NT2/D1 (cell line): ENCODE data around the gene PAK6.

Experiments
- SUZ12 ChIP-seq: IDR thresholded peaks from 2 replicates; pipeline ENCODE4 v1.6.1; 2011; ENCODE audit not compliant: insufficient read length, insufficient read depth; ENCODE audit errors: extremely low read depth
- YY1 ChIP-seq: IDR thresholded peaks from 2 replicates; pipeline ENCODE4 v1.6.1; 2011; ENCODE audit not compliant: insufficient read length, insufficient read depth

DNA sequence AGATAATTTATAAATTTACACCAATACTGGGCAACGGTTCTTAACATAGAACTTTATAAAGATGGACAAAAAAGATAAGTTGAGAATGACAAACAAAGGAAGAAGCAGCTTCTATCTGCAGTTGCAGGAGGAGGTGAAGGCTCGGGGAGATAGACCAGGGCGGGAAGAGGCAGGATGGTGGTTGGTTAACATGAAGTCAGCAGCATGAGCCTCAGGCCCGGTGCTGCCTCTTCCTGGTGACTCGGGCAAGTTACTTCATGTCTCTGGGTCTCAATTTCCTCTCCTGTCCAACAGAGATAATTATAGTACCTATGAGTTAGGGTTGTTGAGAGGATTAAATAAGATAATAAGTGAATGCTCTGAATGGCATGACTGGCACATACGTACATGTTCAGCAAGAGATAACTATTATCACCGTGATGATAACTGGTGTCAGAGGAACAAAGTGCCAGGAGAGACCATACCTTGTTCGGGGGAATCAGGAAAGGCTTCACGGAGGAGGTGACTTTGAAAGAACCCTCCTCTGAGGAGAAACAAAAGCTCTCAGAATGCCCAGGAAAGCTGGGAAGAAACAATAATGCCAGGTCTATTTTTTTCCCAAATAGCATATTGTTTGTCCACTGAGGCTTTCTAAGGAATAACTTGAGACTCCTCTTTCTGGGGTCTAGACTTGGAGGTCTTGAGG lies 4.4 kb downstream of the PAK6 start:
- TF ChIP-seq SUZ12: no peak
- no peak for TF ChIP-seq YY1
